GM21825 (cell line): Measurements from ENCODE around the gene KAT6B.
"Not testable (repeated sequence)": the region's sequence is repeated elsewhere in the genome, so short reads cannot be mapped to it uniquely, and the experiment has no call there.

ENCODE experiments used
- ATAC-seq: cut with Tn5 transposase; IDR thresholded peaks from one replicate; pipeline ENCODE4 v1.9.1; 2021; ENCODE audit warnings: mild to moderate bottlenecking, moderate library complexity; ENCODE audit not compliant: unreplicated experiment

KAT6B gene

DNA sequence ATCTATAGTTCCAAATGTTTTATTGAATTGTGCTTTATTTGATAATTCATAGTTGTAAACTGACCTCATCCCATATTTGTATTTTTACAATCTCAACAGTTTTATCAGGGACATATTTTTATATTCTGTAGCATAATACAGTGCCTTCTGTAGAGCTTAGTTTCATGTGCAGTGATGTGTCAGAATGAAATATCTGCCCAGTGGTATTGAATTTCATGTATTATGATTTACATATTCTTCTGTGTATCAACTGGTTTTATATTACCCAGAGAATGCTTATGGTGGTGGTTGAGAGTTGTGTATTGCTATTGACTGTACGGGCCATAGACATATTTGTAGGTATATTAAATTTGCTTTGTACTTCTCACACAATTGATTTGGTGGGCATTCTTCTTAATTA is 89.9 kb downstream of the KAT6B start:
- ATAC-seq: no peak

DNA sequence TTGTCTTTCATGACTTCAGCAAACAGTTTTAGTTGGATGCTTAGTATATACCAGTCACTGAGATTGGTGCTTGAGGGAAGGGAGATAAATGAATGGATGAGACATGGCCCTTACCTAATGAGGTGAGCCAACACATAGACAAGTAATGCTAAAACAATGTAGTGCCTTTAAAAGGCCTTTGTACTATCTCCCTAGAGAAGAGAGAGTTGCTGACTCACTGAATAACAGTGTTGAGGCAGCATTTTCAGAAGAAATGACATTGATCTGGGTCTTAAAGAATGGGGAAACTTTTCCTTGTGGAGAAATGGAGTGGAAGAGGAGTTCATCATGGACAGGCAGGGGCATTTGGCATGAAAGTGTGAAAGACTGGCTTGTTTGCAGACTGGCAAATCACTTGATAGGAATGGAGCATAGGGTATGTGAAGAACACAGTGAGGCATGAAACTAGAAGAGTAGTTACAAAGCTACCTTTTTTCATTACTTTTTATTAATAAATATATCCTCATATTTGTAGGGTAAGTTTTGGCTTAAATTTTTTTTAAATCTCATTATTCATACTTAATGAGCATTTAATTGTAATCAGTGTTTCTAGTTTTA is 91.2 kb downstream of the KAT6B start:
- ATAC-seq: no peak

DNA sequence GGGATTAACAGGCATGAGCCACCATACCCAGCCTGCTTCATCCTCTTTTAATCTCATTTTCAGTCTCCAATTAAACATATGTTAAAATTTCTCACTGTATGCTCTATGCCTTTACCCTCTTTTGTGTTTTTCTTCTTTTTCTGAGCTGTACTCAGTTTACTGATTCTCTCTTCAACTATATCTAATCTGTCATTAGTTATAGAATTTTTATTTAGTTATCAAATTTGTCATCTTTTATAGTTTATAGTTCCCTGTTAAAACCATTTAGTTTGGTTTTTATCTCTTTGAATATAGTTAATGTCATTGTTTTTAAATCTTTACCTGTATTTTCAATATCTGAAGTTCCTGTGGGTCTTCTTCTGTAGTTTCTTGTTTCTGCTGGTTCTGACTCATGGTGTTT is 93.3 kb downstream of the KAT6B start:
- no peak for ATAC-seq

DNA sequence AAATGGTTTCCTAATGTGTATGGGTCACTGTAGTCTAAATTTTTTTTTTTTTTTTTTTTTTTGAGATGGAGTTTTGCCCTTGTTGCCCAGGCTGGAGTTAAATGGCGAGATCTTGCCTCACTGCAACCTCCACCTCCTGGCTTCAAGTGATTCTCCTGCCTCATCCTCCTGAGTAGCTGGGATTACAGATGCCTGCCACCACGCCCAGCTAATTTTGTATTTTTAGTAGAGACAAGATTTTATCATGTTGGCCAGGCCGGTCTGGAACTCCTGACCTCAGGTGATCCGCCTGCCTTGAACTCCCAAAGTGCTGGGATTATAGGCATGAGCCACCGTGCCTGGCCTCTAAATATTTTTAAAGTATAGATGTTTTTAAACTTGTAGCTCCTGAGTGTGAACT is 94.7 kb downstream of the KAT6B start:
- not testable (repeated sequence) for ATAC-seq

DNA sequence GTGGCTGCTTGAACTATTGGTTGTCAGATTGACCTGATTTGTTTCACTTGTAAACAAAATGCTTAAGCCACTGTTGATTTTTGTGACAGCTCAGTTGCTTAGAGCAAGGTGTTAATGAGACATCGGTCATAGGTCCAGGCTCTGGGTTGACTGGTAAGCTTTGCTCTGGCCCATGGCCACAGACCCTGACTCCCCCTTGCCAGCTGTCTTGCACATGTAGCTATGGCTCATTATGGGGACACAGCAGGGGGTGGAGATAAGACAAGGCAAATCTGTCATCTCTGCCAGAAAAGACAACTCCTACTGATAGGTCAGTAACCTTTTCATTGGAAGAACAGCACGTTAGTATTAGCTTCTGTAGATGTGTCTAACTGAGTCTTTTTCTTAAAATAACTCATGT is 95.3 kb downstream of the KAT6B start:
- ATAC-seq: no peak

DNA sequence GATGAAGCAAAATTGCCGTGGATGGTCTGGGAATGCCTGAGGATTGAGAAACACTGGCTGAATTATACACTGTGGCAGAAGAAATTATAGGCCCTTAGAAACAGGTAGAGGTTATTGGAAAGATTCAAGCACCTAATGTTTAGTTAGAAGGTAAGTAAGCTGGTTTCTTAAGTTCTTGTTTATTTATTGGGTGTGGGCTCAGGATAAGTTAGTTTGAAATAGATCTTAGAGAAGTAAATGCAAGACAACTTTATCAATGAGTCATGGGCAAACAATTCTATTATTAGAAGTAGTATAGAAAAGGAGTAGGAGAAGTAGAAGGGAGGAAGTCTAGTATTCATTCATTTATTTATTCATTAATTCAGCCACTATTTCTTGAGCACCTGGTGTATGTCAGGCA is 96.5 kb downstream of the KAT6B start:
- no peak for ATAC-seq

DNA sequence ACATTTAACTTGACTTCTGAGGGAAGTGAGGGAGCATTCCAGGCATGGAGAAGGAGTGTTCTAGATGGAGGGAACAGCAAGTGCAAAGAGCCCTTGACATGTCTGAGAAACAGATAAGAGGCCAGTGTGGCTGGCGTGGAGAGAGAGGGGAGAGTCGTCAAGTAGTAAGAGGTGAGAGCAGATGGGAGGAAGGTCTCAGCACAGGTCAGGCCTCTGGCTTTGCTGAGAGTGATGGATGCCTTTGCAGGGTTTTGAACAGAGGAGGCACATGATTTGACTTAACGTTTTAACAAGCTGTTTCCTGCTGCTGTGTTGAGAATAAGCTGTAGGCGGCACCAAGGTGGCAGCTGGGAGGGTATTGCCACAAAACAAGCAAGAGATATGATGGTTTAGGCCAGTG is 97.2 kb downstream of the KAT6B start:
- no peak for ATAC-seq

DNA sequence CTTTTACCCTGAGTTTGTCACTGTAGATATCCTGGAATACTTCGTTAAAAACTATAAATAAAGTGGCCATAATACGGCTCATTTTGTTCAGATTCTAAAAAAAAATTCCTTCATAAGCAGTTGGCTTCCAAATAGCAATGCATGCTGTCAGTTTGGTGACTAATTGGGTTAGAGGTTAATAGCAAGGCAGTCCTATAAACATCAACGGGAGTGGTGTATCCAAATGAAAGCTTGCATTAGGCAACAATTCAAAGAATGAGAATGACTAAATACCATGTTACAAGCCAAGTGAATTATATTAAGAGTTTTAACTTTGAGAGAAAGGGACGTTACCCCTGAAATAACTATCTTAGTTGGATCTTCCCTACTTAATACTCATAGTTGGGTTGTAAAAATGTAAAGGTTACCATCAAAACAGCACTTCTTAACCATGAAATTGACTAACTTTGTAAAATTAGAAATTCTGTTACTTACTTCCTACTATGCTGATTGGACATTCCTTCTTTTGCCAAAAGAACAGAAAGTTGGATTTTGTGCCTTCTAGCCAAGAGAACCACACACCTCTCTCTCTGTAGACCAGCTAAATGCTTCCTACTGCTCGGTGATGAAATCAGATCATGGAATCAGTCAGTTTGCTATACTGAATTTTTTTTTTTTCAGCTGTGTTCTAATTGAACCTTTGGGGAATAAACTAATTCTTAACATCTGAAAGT is 98.0 kb downstream of the KAT6B start:
- no peak for ATAC-seq

DNA sequence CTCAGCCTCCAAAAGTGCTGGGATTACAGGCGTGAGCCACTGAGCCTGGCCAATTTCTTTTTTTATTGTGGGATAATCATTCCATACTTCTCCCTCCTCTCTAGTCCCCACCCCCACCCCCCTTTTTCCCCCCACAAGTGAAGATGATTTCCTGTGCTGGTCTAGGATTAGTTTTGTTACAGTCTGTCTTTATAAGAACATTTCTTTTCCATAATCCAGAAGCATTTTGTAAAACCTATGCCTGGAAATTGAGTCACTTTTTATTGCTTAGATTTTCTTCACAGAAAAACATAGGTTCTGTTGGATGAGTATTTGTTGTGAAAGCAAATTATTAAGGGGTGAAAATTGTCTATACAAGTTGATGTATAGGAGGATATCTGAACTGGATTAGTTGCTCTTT is 98.9 kb downstream of the KAT6B start:
- ATAC-seq: no peak

DNA sequence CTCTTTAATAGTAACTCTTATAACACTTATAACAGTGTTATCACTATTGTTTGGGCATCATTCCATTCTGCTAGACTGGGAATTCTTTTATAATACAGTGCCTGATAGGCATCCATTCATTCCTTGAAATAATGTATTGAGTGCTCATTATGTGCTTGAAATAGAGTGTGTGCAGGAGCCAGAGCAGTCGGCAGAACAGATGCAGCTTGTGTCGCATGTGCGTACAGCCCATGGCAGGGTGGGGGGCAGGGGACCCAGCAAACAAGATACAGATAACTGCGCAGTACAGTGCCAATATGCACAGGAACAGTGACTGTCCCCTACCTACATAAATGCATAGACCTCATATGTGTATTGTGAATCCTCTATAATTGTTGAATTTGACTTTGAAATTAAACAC is 99.3 kb downstream of the KAT6B start:
- ATAC-seq: no peak

DNA sequence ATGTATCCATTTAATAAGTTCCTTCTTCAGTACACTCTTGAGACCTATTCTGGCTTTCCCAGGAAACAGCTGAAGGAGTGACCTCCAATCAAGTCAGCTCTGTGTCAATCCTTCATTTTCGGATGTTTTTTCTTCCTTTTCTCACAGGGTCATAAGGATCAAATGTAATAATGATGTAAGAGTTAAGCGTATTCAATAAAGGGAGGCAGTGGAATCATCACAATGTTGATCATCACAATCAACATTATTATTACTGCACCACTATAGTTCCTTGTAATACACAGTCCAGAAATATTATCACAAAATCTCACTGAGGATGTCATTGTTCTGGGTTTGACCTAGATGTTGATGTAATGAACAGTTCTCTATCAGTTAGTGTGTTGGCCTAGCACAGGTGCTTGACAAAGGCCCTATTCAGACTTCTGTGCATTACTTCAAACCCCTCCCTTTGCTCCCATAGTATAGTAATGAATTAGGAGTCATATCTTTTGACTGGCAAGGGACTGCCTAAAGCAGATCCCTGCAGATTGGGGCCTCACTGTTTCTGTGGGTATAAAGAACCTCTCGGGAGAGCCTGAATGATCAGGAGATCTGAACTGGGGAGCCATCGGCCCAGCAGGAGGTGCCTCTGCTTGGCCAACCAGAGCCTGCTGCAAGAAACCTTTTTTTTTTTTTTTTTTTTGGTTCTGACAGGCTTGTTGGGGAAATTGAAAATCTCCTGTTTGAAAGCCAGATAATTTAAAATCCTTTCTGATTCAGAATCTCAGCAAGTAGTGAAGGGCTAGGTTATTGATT is 100.6 kb downstream of the KAT6B start:
- ATAC-seq: no peak

DNA sequence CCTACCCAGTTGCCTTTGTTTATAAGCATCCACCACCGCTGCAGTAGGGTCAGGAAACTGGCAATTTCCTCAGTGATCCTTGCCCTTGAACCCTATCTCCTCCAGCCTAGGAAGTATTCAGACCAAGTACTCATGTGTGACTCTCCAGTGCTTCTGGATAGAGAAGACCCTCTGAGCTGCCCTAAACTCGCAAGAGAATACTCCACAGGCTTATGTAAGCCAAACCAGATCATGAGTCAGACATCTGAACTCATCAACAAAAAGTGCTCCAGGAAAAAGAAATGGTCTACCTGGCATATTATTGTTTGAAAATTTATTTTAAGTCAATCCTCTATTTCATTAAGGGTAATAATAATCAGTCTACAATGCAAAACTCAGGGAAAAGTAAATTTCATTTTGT is 101.3 kb downstream of the KAT6B start:
- no peak for ATAC-seq

DNA sequence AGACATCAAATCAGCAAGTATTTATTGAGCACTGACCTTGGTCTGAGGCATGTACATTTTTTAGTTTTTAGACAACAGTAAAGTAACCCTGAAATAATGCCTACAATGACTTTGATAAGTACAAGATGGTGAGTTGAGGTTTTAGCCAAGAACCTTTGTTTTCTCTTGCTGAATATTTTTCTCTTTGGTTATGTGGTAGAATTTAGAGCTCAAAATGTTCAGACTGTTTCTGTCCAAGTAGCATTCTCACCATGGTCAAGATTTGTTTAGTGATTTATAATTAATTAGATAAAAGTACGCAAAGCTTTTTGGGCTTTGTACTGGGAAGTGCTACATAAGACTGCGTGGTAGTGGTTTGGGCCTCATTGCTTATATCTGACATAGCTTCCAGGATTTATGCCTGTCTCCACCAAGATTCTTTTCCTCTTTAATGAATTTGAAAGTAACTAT is 102.4 kb downstream of the KAT6B start:
- ATAC-seq: no peak

DNA sequence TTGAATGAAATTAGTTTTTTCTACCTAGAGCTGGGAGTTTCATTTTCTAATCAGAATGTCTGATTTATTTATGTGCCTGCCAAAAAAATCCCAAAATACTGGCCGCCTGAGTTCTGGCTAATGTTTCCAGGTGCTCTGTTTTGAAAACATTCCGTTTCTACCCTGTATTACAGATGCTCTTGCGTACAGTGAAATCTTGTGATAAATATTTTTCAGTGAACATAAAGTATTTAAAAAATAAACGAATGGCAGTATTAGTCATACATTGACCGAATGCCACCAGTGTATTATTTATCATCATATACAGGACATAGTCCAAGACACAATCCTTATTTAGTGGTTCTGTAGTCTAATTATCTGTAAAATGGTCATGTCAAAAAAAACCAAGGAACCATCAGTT is 102.8 kb downstream of the KAT6B start:
- ATAC-seq: no peak

DNA sequence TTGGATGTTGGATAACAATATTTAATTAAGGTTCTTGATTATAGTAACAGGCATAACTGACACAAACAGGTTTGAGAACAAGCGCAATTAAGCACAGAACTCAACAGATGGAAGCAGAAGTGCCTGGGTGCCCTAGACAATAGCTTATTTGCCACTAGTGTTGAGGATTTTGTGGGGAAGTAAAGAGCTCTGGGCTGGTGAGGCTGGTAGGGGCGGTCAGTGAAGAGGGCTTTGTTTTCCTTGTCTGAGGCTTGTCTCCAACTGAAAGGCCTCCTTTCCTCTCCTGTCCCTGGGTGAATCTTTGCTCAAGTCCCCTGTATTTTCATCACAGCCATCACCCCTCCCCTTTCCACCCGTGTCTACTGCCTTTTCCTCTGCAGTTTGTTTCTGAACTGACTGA is 104.6 kb downstream of the KAT6B start:
- ATAC-seq: no peak

DNA sequence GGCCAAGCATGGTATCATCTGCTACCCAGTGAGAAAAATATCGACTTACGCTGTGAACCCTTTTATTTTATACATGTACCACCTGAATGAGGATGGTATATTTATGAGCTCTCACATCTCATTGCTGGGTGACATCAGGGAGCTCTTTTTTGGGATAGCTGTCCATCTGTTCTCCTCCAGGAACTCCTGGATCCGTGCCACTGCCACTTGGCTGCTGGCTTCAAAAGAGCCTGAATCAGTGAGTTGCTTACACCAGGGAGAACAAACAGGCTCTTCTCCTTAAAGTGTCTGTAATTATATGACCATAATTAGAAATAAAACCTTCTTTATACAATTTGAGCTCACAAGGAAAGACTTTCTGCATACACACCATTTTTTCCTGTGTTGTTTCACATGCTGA is 106.2 kb downstream of the KAT6B start:
- ATAC-seq: no peak

DNA sequence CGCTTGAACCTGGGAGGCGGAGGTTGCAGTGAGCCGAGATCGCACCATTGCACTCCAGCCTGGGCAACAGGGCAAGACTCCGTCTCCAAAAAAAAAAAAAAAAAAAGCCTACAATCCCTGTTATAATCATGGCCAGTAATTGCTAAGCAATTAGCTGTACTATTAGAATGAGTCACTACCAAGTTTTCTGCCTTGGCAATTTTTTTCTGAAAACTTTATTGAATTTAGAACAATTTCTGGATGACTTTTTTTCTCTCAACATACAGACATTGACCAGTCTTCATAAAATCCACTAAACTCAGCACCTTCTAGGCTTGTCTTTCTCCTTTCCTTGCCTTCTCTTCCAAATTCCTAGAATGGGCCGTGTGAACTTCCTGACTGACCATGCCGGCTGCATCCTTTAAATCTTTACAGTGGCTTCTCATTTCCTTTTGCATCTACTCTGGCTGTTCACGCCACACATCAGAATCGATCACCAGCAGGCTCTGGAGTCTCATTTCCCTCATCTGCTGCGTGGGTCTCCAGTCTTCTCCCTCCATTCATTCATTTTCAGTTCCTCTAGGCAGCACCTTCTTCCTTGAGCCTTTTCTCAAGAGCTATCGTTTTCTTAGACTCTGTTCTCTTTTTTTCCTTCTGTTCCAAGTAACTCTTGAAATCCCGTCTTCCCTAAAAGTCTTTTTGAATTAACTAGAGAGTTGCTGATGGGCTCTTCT is 107.9 kb downstream of the KAT6B start:
- no peak for ATAC-seq

DNA sequence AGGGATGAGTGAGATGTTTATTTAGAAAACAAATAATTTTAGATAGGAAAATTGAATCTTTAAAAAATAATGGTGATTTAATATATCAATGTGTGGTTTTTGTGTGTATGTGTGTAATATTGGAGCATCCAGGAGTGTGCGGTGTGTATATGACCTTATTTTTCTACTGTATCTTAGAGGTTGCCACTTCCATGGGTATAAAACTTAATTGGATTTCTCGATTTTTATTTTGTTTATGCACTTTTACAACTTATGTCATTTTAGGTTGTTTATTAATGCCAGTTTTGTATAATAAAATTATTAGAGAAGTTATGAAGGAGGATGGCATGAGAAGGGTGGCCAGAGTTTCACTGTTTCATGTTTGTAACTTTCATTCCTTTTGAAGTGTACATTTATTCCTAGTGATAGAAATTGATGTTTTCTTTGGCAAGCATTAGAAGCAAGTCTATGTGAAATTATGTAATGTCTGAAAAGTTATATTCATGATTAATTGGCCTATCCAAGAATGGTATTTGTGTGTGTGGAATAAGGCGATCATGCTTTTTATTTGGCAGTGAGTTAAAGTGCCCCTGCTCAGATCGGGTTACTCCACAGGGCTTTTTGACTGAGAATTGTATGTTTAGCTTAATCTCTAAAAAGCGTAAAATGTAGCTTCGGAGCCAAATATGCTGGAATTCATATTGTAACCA is 110.3 kb downstream of the KAT6B start:
- ATAC-seq: no peak

DNA sequence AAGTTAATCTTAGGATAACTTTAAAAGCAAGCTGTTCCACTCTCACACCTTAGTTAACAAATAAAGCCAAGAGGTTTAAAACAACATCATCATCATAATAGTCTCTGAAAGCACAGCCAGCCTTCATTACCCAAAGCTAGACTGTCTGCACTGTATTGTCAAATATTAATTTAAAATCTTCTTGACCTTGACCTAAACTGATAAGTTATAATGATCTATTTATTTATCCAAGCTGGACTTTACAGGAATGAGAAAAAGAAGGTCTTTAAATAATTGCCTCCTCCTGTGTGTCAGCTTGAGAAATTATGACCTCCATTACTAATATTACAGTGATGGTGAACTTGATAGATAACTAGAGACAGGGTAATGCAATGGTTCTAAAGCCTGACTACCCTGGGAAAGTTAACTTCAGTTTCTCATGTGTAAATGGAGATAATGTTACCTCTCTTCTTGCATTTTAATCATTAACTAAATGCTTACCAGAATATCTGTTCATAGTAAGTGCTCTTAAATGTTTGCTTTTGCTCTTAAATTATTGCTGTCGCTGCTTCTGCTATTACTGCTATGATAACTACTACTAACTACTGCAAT is 111.0 kb downstream of the KAT6B start:
- no peak for ATAC-seq

DNA sequence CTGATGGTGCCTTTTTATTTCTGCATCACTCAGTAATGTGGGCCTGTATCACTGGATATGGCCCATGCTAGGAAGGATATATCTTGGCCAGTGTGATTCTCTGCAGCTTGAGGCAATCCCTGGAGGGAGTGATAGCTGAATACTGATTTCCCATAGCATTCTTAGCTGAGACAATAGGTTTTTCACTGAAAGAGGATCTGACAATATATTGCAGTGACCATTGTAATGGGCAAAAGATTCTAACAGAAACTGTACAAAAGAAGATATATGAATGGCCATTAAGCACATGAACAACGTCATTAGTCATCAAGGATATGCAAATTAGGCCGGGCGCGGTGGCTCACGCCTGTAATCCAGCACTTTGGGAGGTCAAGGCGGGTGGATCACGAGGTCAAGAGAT is 117.8 kb downstream of the KAT6B start:
- no peak for ATAC-seq
